ENCODE measurements around the gene ADAM12.

GRCh38 chr10:126375926-126376554, 12.2 kb downstream of the ADAM12 start:
- TF ChIP-seq CTCF (IDR thresholded peaks at IDR 0.05; ENCODE audit: poor library complexity, severe bottlenecking): no peak
- no peak for TF ChIP-seq SMC3 (conservative IDR thresholded peaks at IDR 0.05; ENCODE audit: poor library complexity)
- no peak for TF ChIP-seq EZH2 (IDR thresholded peaks at IDR 0.05; ENCODE audit: borderline replicate concordance, insufficient read depth, low read length, poor library complexity, severe bottlenecking)
- no peak for TF ChIP-seq EP300 (conservative IDR thresholded peaks at IDR 0.05; ENCODE audit: poor library complexity, severe bottlenecking)
- TF ChIP-seq MXI1 (conservative IDR thresholded peaks at IDR 0.05; ENCODE audit: poor library complexity, severe bottlenecking): no peak
